HepG2 (cell line): ENCODE data around the gene SLC19A1. TPM values are rescaled to one million over a fixed set of nuclear protein-coding genes. Genes with fewer than 3 reads are reported as not detected.

Experiments used
- BCL6 ChIP-seq: IDR thresholded peaks from 2 replicates; pipeline ENCODE4 v1.6.1; 2016; ENCODE audit warnings: missing genetic modification reagents, missing compliant biosample characterization
- BHLHE40 ChIP-seq: IDR thresholded peaks from 2 replicates; pipeline ENCODE4 v1.6.1; 2011; ENCODE audit warnings: low read length, improper control_type of control experiment
- EZH2 ChIP-seq: conservative IDR thresholded peaks from 2 replicates; pipeline ENCODE4 v1.6.1; 2012; ENCODE audit warnings: mild to moderate bottlenecking, low read depth, low read length, moderate library complexity
- FOXK1 ChIP-seq: sonication (generic); formaldehyde crosslinking; IDR thresholded peaks from 2 replicates; pipeline ENCODE4 v1.4.0; 2020; ENCODE audit warnings: low read depth, missing genetic modification reagents, borderline replicate concordance
- GATA4 ChIP-seq: sonication (generic); IDR thresholded peaks from 2 replicates; pipeline ENCODE4 v1.6.1; 2016; ENCODE audit warnings: antibody characterized with exemption, low read depth, borderline replicate concordance
- GPBP1L1 ChIP-seq: sonication (generic); formaldehyde crosslinking; IDR thresholded peaks from 2 replicates; pipeline ENCODE4 v1.5.0; 2020; ENCODE audit warnings: mild to moderate bottlenecking, missing genetic modification reagents
- GZF1 ChIP-seq: sonication (generic); formaldehyde crosslinking; IDR thresholded peaks from 2 replicates; pipeline ENCODE4 v1.5.1; 2020; ENCODE audit warnings: mild to moderate bottlenecking, missing genetic modification reagents
- KDM4B ChIP-seq: sonication (generic); formaldehyde crosslinking; IDR thresholded peaks from 2 replicates; pipeline ENCODE4 v1.4.0; 2020; ENCODE audit warnings: missing genetic modification reagents
- MBNL3 ChIP-seq: fragments of 250-450 bp; sonication (Bioruptor Pico); conservative IDR thresholded peaks from 2 replicates; pipeline ENCODE4 v1.8.0; 2022; ENCODE audit warnings: mild to moderate bottlenecking, inconsistent platforms
- MXD1 ChIP-seq: sonication (generic); formaldehyde crosslinking; IDR thresholded peaks from 2 replicates; pipeline ENCODE4 v1.4.0; 2020; ENCODE audit warnings: mild to moderate bottlenecking, missing genetic modification reagents
- MXI1 ChIP-seq: IDR thresholded peaks from 3 replicates; pipeline ENCODE4 v1.6.1; 2012; ENCODE audit warnings: low read depth, low read length, inconsistent platforms, borderline replicate concordance
- PTBP1 ChIP-seq: fragments of 200-400 bp; formaldehyde crosslinking; IDR thresholded peaks from 2 replicates; pipeline ENCODE4 v1.6.1; 2018; ENCODE audit warnings: low read length, low read depth; ENCODE audit not compliant: poor library complexity, severe bottlenecking
- RELA ChIP-seq: sonication (generic); formaldehyde crosslinking; IDR thresholded peaks from 2 replicates; pipeline ENCODE4 v1.4.0; 2020; ENCODE audit warnings: missing genetic modification reagents
- SMC3 ChIP-seq: IDR thresholded peaks from 2 replicates; pipeline ENCODE4 v1.6.1; 2011; ENCODE audit warnings: low read length, improper control_type of control experiment
- SRSF1 ChIP-seq: fragments of 200-400 bp; formaldehyde crosslinking; optimal IDR thresholded peaks from 2 replicates; pipeline ENCODE3; 2017; ENCODE audit warnings: mild to moderate bottlenecking, low read depth, low read length, moderate library complexity
- ZNF263 ChIP-seq: sonication (generic); formaldehyde crosslinking; IDR thresholded peaks from 2 replicates; pipeline ENCODE4 v1.4.0; 2020; ENCODE audit warnings: missing genetic modification reagents
- ZNF589 ChIP-seq: sonication (generic); formaldehyde crosslinking; conservative IDR thresholded peaks from 2 replicates; pipeline ENCODE4 v1.8.0; 2022; ENCODE audit warnings: mild to moderate bottlenecking, moderate library complexity, missing genetic modification reagents
- ZNF652 ChIP-seq: IDR thresholded peaks from 2 replicates; pipeline ENCODE4 v1.6.1; 2016; ENCODE audit warnings: low read depth, borderline replicate concordance
- ZNF670 ChIP-seq: sonication (generic); formaldehyde crosslinking; IDR thresholded peaks from 2 replicates; pipeline ENCODE4 v1.8.0; 2022; ENCODE audit warnings: mild to moderate bottlenecking, missing genetic modification reagents, borderline replicate concordance
- ZSCAN12 ChIP-seq: sonication (generic); formaldehyde crosslinking; IDR thresholded peaks from 2 replicates; pipeline ENCODE4 v1.9.0; 2021; ENCODE audit warnings: mild to moderate bottlenecking, missing genetic modification reagents
- polyA plus RNA-seq, 8 experiments: library from polyadenylated mRNA; depleted of rRNA in 3 of 8; stranded (reverse) in 7 of 8; unstranded in 1 of 8; fragments of >200 nt; fragmentation: Illumina TruSeq in 4 of 8; extraction: Trizol in 4 of 8; gene quantifications; 2 replicates each; pipeline versions ENCODE4 v1.2.1 to v1.2.3, GENCODE V29; 2011 to 2016; ENCODE audit warnings: low read depth in 4 of 8, missing spikeins in 1 of 8, mixed read lengths in 1 of 8; ENCODE audit not compliant: insufficient read depth in 1 of 8
- total RNA-seq, 5 experiments: library from RNA; depleted of rRNA; stranded (reverse); fragments of >200 nt; fragmentation: Illumina TruSeq; extraction: Trizol; gene quantifications; 2 replicates each; pipeline ENCODE4 v1.2.3, GENCODE V29; 2016; ENCODE audit warnings: low read depth in 1 of 5
- TF ChIP-seq, protein P1 (sequence below): sonication (generic); formaldehyde crosslinking; IDR thresholded peaks from 2 replicates; pipeline ENCODE4 v1.4.0; 2020; ENCODE audit warnings: missing genetic modification reagents
- TF ChIP-seq, protein P2 (sequence below): conservative IDR thresholded peaks from 2 replicates; pipeline ENCODE4 v1.6.1; 2018; ENCODE audit warnings: missing genetic modification reagents
- TF ChIP-seq, protein P3 (sequence below): sonication (generic); formaldehyde crosslinking; IDR thresholded peaks from 2 replicates; pipeline ENCODE4 v1.4.0; 2020; ENCODE audit warnings: mild to moderate bottlenecking, missing genetic modification reagents

SLC19A1 gene
- total and polyA plus RNA-seq, 2 of the 13 experiments (the other 11 are each of a cell fraction or from before 2014, with no cell fraction given): 21.8 to 23.0 TPM

DNA sequence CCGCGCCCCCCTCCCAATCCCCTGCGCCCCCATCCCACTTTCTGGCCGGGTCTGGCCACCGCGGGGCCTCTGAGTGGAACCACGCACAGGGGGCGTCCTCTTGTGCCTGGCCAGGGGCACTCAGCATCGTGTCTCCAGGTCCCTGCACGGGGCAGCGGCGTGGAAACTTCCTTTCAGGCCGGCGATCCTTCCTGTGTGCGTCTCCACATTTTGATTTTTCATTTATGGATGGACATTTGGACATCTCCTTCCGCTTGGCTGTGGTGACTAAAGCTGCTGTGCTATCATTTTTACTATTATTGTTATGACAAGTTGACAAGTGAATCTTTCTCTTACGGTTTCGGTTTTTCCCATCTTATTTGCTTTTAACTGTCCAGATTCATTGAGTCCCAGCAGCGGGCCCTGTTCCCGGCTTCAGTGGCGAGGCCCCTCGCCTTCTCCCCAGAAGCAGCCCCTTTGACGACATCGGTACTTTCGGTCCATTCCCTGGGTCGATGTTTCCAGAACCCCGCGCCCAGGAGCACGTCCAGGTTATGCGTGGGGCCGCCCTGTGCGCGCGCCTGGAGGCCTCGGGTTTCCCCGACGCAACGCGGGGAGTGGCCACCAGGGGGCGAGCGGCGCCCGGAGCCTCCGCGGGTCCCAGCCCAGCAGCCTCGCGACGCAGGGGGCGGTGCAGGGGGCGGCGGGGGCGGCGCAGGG, 12.4 kb upstream of the SLC19A1 start (continued):
- TF ChIP-seq MBNL3 (CRISPR knock-in tag) (no peak), SMC3 (no peak; the same call in 1 of the 2 replicates), MXI1 (no peak), ZSCAN12 (CRISPR knock-in tag) (no peak), ZNF589 (CRISPR knock-in tag) (no peak), BCL6 (no peak), RELA (CRISPR knock-in tag) (no peak), ZNF670 (no peak), MXD1 (no peak), SRSF1 (no peak), GATA4 (no peak), EZH2 (no peak), FOXK1 (CRISPR knock-in tag) (peak; percentile 54; the same call in 1 of the 2 replicates), PTBP1 (no peak), ZNF652 (CRISPR knock-in tag) (no peak), KDM4B (CRISPR knock-in tag) (no peak), GZF1 (no peak), BHLHE40 (no peak), GPBP1L1 (CRISPR knock-in tag) (no peak), ZNF263 (CRISPR knock-in tag) (no peak)
- TF ChIP-seq, protein P1, sequence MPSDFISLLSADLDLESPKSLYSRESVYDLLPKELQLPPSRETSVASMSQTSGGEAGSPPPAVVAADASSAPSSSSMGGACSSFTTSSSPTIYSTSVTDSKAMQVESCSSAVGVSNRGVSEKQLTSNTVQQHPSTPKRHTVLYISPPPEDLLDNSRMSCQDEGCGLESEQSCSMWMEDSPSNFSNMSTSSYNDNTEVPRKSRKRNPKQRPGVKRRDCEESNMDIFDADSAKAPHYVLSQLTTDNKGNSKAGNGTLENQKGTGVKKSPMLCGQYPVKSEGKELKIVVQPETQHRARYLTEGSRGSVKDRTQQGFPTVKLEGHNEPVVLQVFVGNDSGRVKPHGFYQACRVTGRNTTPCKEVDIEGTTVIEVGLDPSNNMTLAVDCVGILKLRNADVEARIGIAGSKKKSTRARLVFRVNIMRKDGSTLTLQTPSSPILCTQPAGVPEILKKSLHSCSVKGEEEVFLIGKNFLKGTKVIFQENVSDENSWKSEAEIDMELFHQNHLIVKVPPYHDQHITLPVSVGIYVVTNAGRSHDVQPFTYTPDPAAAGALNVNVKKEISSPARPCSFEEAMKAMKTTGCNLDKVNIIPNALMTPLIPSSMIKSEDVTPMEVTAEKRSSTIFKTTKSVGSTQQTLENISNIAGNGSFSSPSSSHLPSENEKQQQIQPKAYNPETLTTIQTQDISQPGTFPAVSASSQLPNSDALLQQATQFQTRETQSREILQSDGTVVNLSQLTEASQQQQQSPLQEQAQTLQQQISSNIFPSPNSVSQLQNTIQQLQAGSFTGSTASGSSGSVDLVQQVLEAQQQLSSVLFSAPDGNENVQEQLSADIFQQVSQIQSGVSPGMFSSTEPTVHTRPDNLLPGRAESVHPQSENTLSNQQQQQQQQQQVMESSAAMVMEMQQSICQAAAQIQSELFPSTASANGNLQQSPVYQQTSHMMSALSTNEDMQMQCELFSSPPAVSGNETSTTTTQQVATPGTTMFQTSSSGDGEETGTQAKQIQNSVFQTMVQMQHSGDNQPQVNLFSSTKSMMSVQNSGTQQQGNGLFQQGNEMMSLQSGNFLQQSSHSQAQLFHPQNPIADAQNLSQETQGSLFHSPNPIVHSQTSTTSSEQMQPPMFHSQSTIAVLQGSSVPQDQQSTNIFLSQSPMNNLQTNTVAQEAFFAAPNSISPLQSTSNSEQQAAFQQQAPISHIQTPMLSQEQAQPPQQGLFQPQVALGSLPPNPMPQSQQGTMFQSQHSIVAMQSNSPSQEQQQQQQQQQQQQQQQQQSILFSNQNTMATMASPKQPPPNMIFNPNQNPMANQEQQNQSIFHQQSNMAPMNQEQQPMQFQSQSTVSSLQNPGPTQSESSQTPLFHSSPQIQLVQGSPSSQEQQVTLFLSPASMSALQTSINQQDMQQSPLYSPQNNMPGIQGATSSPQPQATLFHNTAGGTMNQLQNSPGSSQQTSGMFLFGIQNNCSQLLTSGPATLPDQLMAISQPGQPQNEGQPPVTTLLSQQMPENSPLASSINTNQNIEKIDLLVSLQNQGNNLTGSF: no peak
- TF ChIP-seq, protein P2, sequence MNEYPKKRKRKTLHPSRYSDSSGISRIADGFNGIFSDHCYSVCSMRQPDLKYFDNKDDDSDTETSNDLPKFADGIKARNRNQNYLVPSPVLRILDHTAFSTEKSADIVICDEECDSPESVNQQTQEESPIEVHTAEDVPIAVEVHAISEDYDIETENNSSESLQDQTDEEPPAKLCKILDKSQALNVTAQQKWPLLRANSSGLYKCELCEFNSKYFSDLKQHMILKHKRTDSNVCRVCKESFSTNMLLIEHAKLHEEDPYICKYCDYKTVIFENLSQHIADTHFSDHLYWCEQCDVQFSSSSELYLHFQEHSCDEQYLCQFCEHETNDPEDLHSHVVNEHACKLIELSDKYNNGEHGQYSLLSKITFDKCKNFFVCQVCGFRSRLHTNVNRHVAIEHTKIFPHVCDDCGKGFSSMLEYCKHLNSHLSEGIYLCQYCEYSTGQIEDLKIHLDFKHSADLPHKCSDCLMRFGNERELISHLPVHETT (CRISPR knock-in tag): no peak
- TF ChIP-seq, protein P3, sequence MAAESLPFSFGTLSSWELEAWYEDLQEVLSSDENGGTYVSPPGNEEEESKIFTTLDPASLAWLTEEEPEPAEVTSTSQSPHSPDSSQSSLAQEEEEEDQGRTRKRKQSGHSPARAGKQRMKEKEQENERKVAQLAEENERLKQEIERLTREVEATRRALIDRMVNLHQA: no peak
